ENCODE data around the gene CASZ1.

Gene CASZ1

GRCh38 chr1:10727751-10728232, 68.7 kb downstream of the CASZ1 start:
- Histone ChIP-seq H3K4me1 (ENCODE audit: control insufficient read depth, insufficient read depth, low read depth, low read length) (peaks cover 6% of the 10 kb centered on the region), H2BK12ac (ENCODE audit: low read length in 2 of 2) (no peak overlapping the region), H3K4ac (ENCODE audit: low read depth in 1 of 2, low read length in 2 of 2) (no peak overlapping the region), H3K18ac (ENCODE audit: low read depth in 1 of 2, low read length in 2 of 2) (no peak overlapping the region), H3K14ac (ENCODE audit: low read length in 2 of 2) (no peak overlapping the region), H2AFZ (ENCODE audit: low read depth, low read length) (no peak overlapping the region), H4K8ac (ENCODE audit: low read length) (no peak overlapping the region), H3K4me3 (ENCODE audit: insufficient read depth in 1 of 2, low read depth in 1 of 2, low read length in 2 of 2) (no peak overlapping the region), H3K79me1 (replicated peaks; ENCODE audit: low read length, poor library complexity, severe bottlenecking) (no peaks in the 10 kb centered on the region), H2AK5ac (ENCODE audit: low read length, severe bottlenecking) (no peak overlapping the region), H3K27ac (ENCODE audit: low read length, poor library complexity, severe bottlenecking) (no peak overlapping the region), H3K23ac (ENCODE audit: low read length in 2 of 2) (no peak overlapping the region), H3K36me3 (ENCODE audit: control insufficient read depth in 1 of 2, insufficient read depth in 2 of 2, low read depth in 1 of 2, low read length in 2 of 2) (no peaks in the 10 kb centered on the region), H2BK15ac (ENCODE audit: low read depth, poor library complexity, severe bottlenecking) (no peak overlapping the region), H3K9me3 (ENCODE audit: control insufficient read depth, low read length) (no peaks in the 10 kb centered on the region), H4K91ac (ENCODE audit: low read length) (no peak overlapping the region), H2BK5ac (ENCODE audit: low read depth, low read length, poor library complexity, severe bottlenecking) (no peak overlapping the region), H3K9ac (ENCODE audit: low read length) (no peak overlapping the region), H3K27me3 (ENCODE audit: control insufficient read depth in 1 of 2, insufficient read depth in 1 of 2, low read length in 2 of 2) (peaks cover 28 to 56% of the 10 kb centered on the region in 2 experiments), H2BK120ac (ENCODE audit: low read depth, low read length) (no peak overlapping the region), H3K4me2 (ENCODE audit: low read length, poor library complexity, severe bottlenecking) (no peak overlapping the region)
- no peak for DNase-seq
- 95% methylated on average over 16 of the region's 16 CpGs for WGBS

- H3K27ac ChIP-seq (ENCODE audit: low read length, poor library complexity, severe bottlenecking), result no peak overlapping the region
- DNase-seq, result no peak
Measured at GRCh38 chr1:10726355-10726754, 70.1 kb downstream of the CASZ1 start.

GRCh38 chr1:10724948-10725847, 71.2 kb downstream of the CASZ1 start:
- H2AK5ac ChIP-seq (ENCODE audit: low read length, severe bottlenecking), result no peak overlapping the region
- H3K23ac ChIP-seq (ENCODE audit: low read length in 2 of 2), result no peak overlapping the region
- no peak overlapping the region for H2BK5ac ChIP-seq (ENCODE audit: low read depth, low read length, poor library complexity, severe bottlenecking)
- no peak overlapping the region for H2BK12ac ChIP-seq (ENCODE audit: low read length in 2 of 2)
- H2BK15ac ChIP-seq (ENCODE audit: low read depth, poor library complexity, severe bottlenecking), result no peak overlapping the region
- whole genome bisulfite sequencing, result 71% methylated on average over 21 of the region's 21 CpGs
- H3K27me3 ChIP-seq (ENCODE audit: control insufficient read depth in 1 of 2, insufficient read depth in 1 of 2, low read length in 2 of 2), result peaks cover 44 to 77% of the 10 kb centered on the region in 2 experiments
- no peak overlapping the region for H2BK120ac ChIP-seq (ENCODE audit: low read depth, low read length)
- no peak overlapping the region for H3K9ac ChIP-seq (ENCODE audit: low read length)
- H3K79me1 ChIP-seq (replicated peaks; ENCODE audit: low read length, poor library complexity, severe bottlenecking), result no peaks in the 10 kb centered on the region
- no peak for DNase-seq
- no peaks in the 10 kb centered on the region for H3K9me3 ChIP-seq (ENCODE audit: control insufficient read depth, low read length)
- peaks cover 3% of the 10 kb centered on the region for H3K4me1 ChIP-seq (ENCODE audit: control insufficient read depth, insufficient read depth, low read depth, low read length)
- H4K91ac ChIP-seq (ENCODE audit: low read length), result no peak overlapping the region
- no peak overlapping the region for H3K27ac ChIP-seq (ENCODE audit: low read length, poor library complexity, severe bottlenecking)
- peak overlapping the region in 1 of 2 experiments; percentile 71 for H3K4me3 ChIP-seq (ENCODE audit: insufficient read depth in 1 of 2, low read depth in 1 of 2, low read length in 2 of 2)
- no peak overlapping the region for H2AFZ ChIP-seq (ENCODE audit: low read depth, low read length)
- no peak overlapping the region for H3K14ac ChIP-seq (ENCODE audit: low read length in 2 of 2)
- H4K8ac ChIP-seq (ENCODE audit: low read length), result no peak overlapping the region
- no peak overlapping the region for H3K4me2 ChIP-seq (ENCODE audit: low read length, poor library complexity, severe bottlenecking)
- no peak overlapping the region for H3K18ac ChIP-seq (ENCODE audit: low read depth in 1 of 2, low read length in 2 of 2)
- H3K36me3 ChIP-seq (ENCODE audit: control insufficient read depth in 1 of 2, insufficient read depth in 2 of 2, low read depth in 1 of 2, low read length in 2 of 2), result no peaks in the 10 kb centered on the region
- no peak overlapping the region for H3K4ac ChIP-seq (ENCODE audit: low read depth in 1 of 2, low read length in 2 of 2)

More at GRCh38 chr1:10726355-10726754, 70.1 kb downstream of the CASZ1 start:
- no peak overlapping the region for H2BK15ac ChIP-seq (ENCODE audit: low read depth, poor library complexity, severe bottlenecking)
- H3K18ac ChIP-seq (ENCODE audit: low read depth in 1 of 2, low read length in 2 of 2), result no peak overlapping the region
- no peaks in the 10 kb centered on the region for H3K9me3 ChIP-seq (ENCODE audit: control insufficient read depth, low read length)
- no peak overlapping the region for H2BK12ac ChIP-seq (ENCODE audit: low read length in 2 of 2)
- no peak overlapping the region for H4K91ac ChIP-seq (ENCODE audit: low read length)
- H3K23ac ChIP-seq (ENCODE audit: low read length in 2 of 2), result no peak overlapping the region
- no peak overlapping the region for H2AFZ ChIP-seq (ENCODE audit: low read depth, low read length)
- no peak overlapping the region for H2BK120ac ChIP-seq (ENCODE audit: low read depth, low read length)
- H3K14ac ChIP-seq (ENCODE audit: low read length in 2 of 2), result no peak overlapping the region
- H3K4ac ChIP-seq (ENCODE audit: low read depth in 1 of 2, low read length in 2 of 2), result no peak overlapping the region
- H3K4me1 ChIP-seq (ENCODE audit: control insufficient read depth, insufficient read depth, low read depth, low read length), result peaks cover 5% of the 10 kb centered on the region
- H3K36me3 ChIP-seq (ENCODE audit: control insufficient read depth in 1 of 2, insufficient read depth in 2 of 2, low read depth in 1 of 2, low read length in 2 of 2), result no peaks in the 10 kb centered on the region
- peaks cover 39 to 65% of the 10 kb centered on the region in 2 experiments for H3K27me3 ChIP-seq (ENCODE audit: control insufficient read depth in 1 of 2, insufficient read depth in 1 of 2, low read length in 2 of 2)
- H2BK5ac ChIP-seq (ENCODE audit: low read depth, low read length, poor library complexity, severe bottlenecking), result no peak overlapping the region
- no peak overlapping the region for H2AK5ac ChIP-seq (ENCODE audit: low read length, severe bottlenecking)
- H3K79me1 ChIP-seq (replicated peaks; ENCODE audit: low read length, poor library complexity, severe bottlenecking), result no peaks in the 10 kb centered on the region
- H4K8ac ChIP-seq (ENCODE audit: low read length), result no peak overlapping the region
- no peak overlapping the region for H3K4me2 ChIP-seq (ENCODE audit: low read length, poor library complexity, severe bottlenecking)
- no peak overlapping the region for H3K4me3 ChIP-seq (ENCODE audit: insufficient read depth in 1 of 2, low read depth in 1 of 2, low read length in 2 of 2)
- WGBS, result 96% methylated on average over 17 of the region's 17 CpGs
- no peak overlapping the region for H3K9ac ChIP-seq (ENCODE audit: low read length)

- H2BK15ac ChIP-seq (ENCODE audit: low read depth, poor library complexity, severe bottlenecking), result no peak overlapping the region
- no peak overlapping the region for H2AK5ac ChIP-seq (ENCODE audit: low read length, severe bottlenecking)
- 93% methylated on average over 3 of the region's 4 CpGs for WGBS
- H2BK12ac ChIP-seq (ENCODE audit: low read length in 2 of 2), result no peak overlapping the region
- H4K91ac ChIP-seq (ENCODE audit: low read length), result no peak overlapping the region
- no peak for DNase-seq
- H3K36me3 ChIP-seq (ENCODE audit: control insufficient read depth in 1 of 2, insufficient read depth in 2 of 2, low read depth in 1 of 2, low read length in 2 of 2), result no peaks in the 10 kb centered on the region
- no peak overlapping the region for H3K23ac ChIP-seq (ENCODE audit: low read length in 2 of 2)
- H3K14ac ChIP-seq (ENCODE audit: low read length in 2 of 2), result no peak overlapping the region
- H2AFZ ChIP-seq (ENCODE audit: low read depth, low read length), result no peak overlapping the region
- H2BK5ac ChIP-seq (ENCODE audit: low read depth, low read length, poor library complexity, severe bottlenecking), result no peak overlapping the region
- peak overlapping the region in 1 of 2 experiments; percentile 71 for H3K4me3 ChIP-seq (ENCODE audit: insufficient read depth in 1 of 2, low read depth in 1 of 2, low read length in 2 of 2)
- H3K4me1 ChIP-seq (ENCODE audit: control insufficient read depth, insufficient read depth, low read depth, low read length), result peaks cover 3% of the 10 kb centered on the region
- H3K18ac ChIP-seq (ENCODE audit: low read depth in 1 of 2, low read length in 2 of 2), result no peak overlapping the region
- no peak overlapping the region for H3K4ac ChIP-seq (ENCODE audit: low read depth in 1 of 2, low read length in 2 of 2)
- H3K27me3 ChIP-seq (ENCODE audit: control insufficient read depth in 1 of 2, insufficient read depth in 1 of 2, low read length in 2 of 2), result peaks cover 51 to 84% of the 10 kb centered on the region in 2 experiments
- no peak overlapping the region for H3K9ac ChIP-seq (ENCODE audit: low read length)
- no peak overlapping the region for H3K4me2 ChIP-seq (ENCODE audit: low read length, poor library complexity, severe bottlenecking)
- no peak overlapping the region for H4K8ac ChIP-seq (ENCODE audit: low read length)
- no peak overlapping the region for H3K27ac ChIP-seq (ENCODE audit: low read length, poor library complexity, severe bottlenecking)
- no peak overlapping the region for H2BK120ac ChIP-seq (ENCODE audit: low read depth, low read length)
- H3K79me1 ChIP-seq (replicated peaks; ENCODE audit: low read length, poor library complexity, severe bottlenecking), result no peaks in the 10 kb centered on the region
- no peaks in the 10 kb centered on the region for H3K9me3 ChIP-seq (ENCODE audit: control insufficient read depth, low read length)
Measured at GRCh38 chr1:10724511-10724910, 71.9 kb downstream of the CASZ1 start.

Data from mesenchymal stem cell (in vitro differentiated cells and primary cell).